HepG2 (cell line): Measurements from ENCODE around the gene IRF3. TPM values are rescaled to one million over a fixed set of nuclear protein-coding genes. Genes with fewer than 3 reads are reported as not detected.

Experiments
- BCL6 ChIP-seq: IDR thresholded peaks from 2 replicates; pipeline ENCODE4 v1.6.1; 2016; ENCODE audit warnings: missing genetic modification reagents, missing compliant biosample characterization
- DPF2 ChIP-seq: sonication (generic); formaldehyde crosslinking; IDR thresholded peaks from 2 replicates; pipeline ENCODE4 v1.4.0; 2020; ENCODE audit warnings: mild to moderate bottlenecking, low read depth, missing genetic modification reagents, borderline replicate concordance
- IRX3 ChIP-seq: sonication (generic); formaldehyde crosslinking; IDR thresholded peaks from 2 replicates; pipeline ENCODE4 v1.8.1; 2023; ENCODE audit warnings: mild to moderate bottlenecking, low read depth, missing genetic modification reagents, borderline replicate concordance
- KLF16 ChIP-seq, 2 experiments: sonication (generic) in 1 of 2; formaldehyde crosslinking in 1 of 2; IDR thresholded peaks; 2 replicates each; pipeline versions ENCODE4 v1.6.1 to v1.8.0; 2016 to 2023; ENCODE audit warnings: missing genetic modification reagents in 2 of 2, missing compliant biosample characterization in 1 of 2
- MBNL3 ChIP-seq: fragments of 250-450 bp; sonication (Bioruptor Pico); conservative IDR thresholded peaks from 2 replicates; pipeline ENCODE4 v1.8.0; 2022; ENCODE audit warnings: mild to moderate bottlenecking, inconsistent platforms
- REL ChIP-seq: sonication (generic); formaldehyde crosslinking; conservative IDR thresholded peaks from 2 replicates; pipeline ENCODE4 v1.8.0; 2022; ENCODE audit warnings: mild to moderate bottlenecking, missing genetic modification reagents, moderate library complexity
- TAF1 ChIP-seq: sonication (generic); formaldehyde crosslinking; IDR thresholded peaks from 2 replicates; pipeline ENCODE4 v1.4.0; 2020; ENCODE audit warnings: missing genetic modification reagents
- TOPORS ChIP-seq: sonication (generic); formaldehyde crosslinking; IDR thresholded peaks from 2 replicates; pipeline ENCODE4 v1.8.0; 2023; ENCODE audit warnings: mild to moderate bottlenecking, missing genetic modification reagents
- TSC22D2 ChIP-seq: sonication (generic); formaldehyde crosslinking; IDR thresholded peaks from 2 replicates; pipeline ENCODE4 v1.5.1; 2020; ENCODE audit warnings: missing genetic modification reagents, mild to moderate bottlenecking, borderline replicate concordance
- ZBTB25 ChIP-seq: IDR thresholded peaks from 2 replicates; pipeline ENCODE4 v1.6.1; 2018; ENCODE audit warnings: missing genetic modification reagents
- ZNF407 ChIP-seq: sonication (generic); formaldehyde crosslinking; IDR thresholded peaks from one replicate; pipeline ENCODE4 v1.5.1; 2020; ENCODE audit warnings: mild to moderate bottlenecking, missing genetic modification reagents; ENCODE audit errors: not compliant biosample characterization
- ZNF414 ChIP-seq: sonication (generic); formaldehyde crosslinking; IDR thresholded peaks from 2 replicates; pipeline ENCODE4 v1.5.0; 2020; ENCODE audit warnings: missing genetic modification reagents
- polyA plus RNA-seq, 8 experiments: library from polyadenylated mRNA; depleted of rRNA in 3 of 8; stranded (reverse) in 7 of 8; unstranded in 1 of 8; fragments of >200 nt; fragmentation: Illumina TruSeq in 4 of 8; extraction: Trizol in 4 of 8; gene quantifications; 2 replicates each; pipeline versions ENCODE4 v1.2.1 to v1.2.3, GENCODE V29; 2011 to 2016; ENCODE audit warnings: low read depth in 4 of 8, missing spikeins in 1 of 8, mixed read lengths in 1 of 8; ENCODE audit not compliant: insufficient read depth in 1 of 8
- total RNA-seq, 5 experiments: library from RNA; depleted of rRNA; stranded (reverse); fragments of >200 nt; fragmentation: Illumina TruSeq; extraction: Trizol; gene quantifications; 2 replicates each; pipeline ENCODE4 v1.2.3, GENCODE V29; 2016; ENCODE audit warnings: low read depth in 1 of 5
- TF ChIP-seq, protein P1 (sequence below): sonication (generic); formaldehyde crosslinking; IDR thresholded peaks from 2 replicates; pipeline ENCODE4 v1.4.0; 2020; ENCODE audit warnings: missing genetic modification reagents
- TF ChIP-seq, protein P2 (sequence below), 2 experiments: fragments of 450-650 bp in 1 of 2; sonication (generic) in 1 of 2; formaldehyde crosslinking; IDR thresholded peaks; 2 replicates each; pipeline versions ENCODE4 v1.5.0 to v1.8.0; 2020 to 2022; ENCODE audit warnings: mild to moderate bottlenecking in 1 of 2, missing genetic modification reagents in 1 of 2

IRF3 gene
- total and polyA plus RNA-seq, 2 of the 13 experiments (the other 11 are each of a cell fraction or from before 2014, with no cell fraction given) = 61.9 to 65.5 TPM

DNA sequence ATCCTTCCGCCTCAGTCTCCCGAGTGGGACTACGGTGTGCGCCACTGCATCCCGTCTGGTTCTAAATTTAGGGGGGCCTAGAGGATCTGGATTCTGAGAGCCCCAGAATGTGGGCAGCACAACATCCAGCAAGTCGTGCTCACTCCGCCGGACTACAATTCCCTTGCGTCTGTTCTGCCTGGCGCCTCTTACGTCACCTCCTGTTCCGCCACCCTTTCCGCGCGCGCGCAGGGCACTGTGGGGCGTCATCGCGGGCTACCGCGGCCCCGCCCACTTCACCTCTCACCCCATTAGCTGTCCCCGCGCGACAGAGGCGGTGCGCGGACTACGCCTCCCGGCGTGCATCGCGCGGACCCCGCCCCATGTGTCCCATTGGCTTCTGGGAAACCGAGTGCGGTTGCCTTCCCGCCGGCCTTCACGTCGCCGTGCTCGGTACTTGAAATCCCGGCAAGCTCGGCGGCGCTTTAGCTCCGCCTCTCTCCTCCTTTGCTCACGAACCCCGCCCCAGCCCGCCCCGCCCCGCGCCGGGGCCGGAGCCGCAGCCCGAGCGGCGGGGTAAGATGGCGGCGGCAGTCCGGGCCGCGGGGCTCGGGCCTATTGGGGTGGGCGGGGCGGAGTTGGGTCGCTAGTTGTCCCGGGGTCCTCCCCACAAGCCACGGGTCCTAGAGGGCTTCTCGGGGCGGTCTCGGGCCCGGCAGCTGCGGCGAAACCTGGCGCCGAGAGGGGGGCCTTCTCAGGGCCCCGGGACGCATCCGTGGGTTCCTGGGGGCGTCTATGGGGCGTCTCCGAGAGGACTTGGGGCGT lies 23.8 kb downstream of the IRF3 start, which contains the start of gene SCAF1 (continued):
- TF ChIP-seq DPF2 (CRISPR knock-in tag) (no peak), TAF1 (CRISPR knock-in tag) (peak; percentile 75; the same call in 1 of the 2 replicates), ZNF414 (CRISPR knock-in tag) (peak; percentile 48; the same call in 1 of the 2 replicates), MBNL3 (no peak), BCL6 (peak; percentile 48; the same call in 1 of the 2 replicates), KLF16 (CRISPR knock-in tag; IDR thresholded peaks at IDR 0.05) (peak in 1 of 2 experiments; percentile 85; a peak in 2 of 4 replicates), ZNF407 (CRISPR knock-in tag) (peak; percentile 26), ZBTB25 (CRISPR knock-in tag) (peak; percentile 95), TOPORS (CRISPR knock-in tag) (no peak), REL (CRISPR knock-in tag) (no peak; the same call in 1 of the 2 replicates), IRX3 (no peak), TSC22D2 (CRISPR knock-in tag) (no peak)
- TF ChIP-seq, protein P1, sequence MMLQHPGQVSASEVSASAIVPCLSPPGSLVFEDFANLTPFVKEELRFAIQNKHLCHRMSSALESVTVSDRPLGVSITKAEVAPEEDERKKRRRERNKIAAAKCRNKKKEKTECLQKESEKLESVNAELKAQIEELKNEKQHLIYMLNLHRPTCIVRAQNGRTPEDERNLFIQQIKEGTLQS (CRISPR knock-in tag) = peak; percentile 65; the same call in 1 of the 2 replicates
- TF ChIP-seq, protein P2, sequence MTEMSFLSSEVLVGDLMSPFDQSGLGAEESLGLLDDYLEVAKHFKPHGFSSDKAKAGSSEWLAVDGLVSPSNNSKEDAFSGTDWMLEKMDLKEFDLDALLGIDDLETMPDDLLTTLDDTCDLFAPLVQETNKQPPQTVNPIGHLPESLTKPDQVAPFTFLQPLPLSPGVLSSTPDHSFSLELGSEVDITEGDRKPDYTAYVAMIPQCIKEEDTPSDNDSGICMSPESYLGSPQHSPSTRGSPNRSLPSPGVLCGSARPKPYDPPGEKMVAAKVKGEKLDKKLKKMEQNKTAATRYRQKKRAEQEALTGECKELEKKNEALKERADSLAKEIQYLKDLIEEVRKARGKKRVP (CRISPR knock-in tag; IDR thresholded peaks at IDR 0.05) = peak in 1 of 2 experiments; percentile 72; a peak in 2 of 4 replicates
